HG03280 (cell line): Measurements from ENCODE around the gene NUP43.
"Not testable (repeated sequence)": the region's sequence is repeated elsewhere in the genome, so short reads cannot be mapped to it uniquely, and the experiment has no call there.

Source experiments
- ATAC-seq: cut with Tn5 transposase; IDR thresholded peaks from one replicate; pipeline ENCODE4 v1.9.1; 2021; ENCODE audit warnings: mild to moderate bottlenecking, moderate library complexity; ENCODE audit not compliant: unreplicated experiment

NUP43 gene

GRCh38 chr6:149749594-149750135, 3.3 kb upstream of the NUP43 start, which contains the start of gene PCMT1:
TSS of gene PCMT1 (plus strand) at chr6:149749741. CDS start at chr6:149749902, 161 bp downstream.
- peak; percentile 84 for ATAC-seq

GRCh38 chr6:149749082-149749593, 2.8 kb upstream of the NUP43 start:
- not testable (repeated sequence) for ATAC-seq

- not testable (repeated sequence) for ATAC-seq
These were observed 1.1 kb downstream of the NUP43 start for GRCh38 chr6:149745252-149745651.

- no peak for ATAC-seq
These were observed 11.4 kb downstream of the NUP43 start for GRCh38 chr6:149734915-149735314.

- ATAC-seq, result no peak
These were observed 13.1 kb downstream of the NUP43 start for GRCh38 chr6:149733089-149733720.

GRCh38 chr6:149729824-149730223, 16.5 kb downstream of the NUP43 start:
- no peak for ATAC-seq

GRCh38 chr6:149728499-149729234, 17.7 kb downstream of the NUP43 start:
- no peak for ATAC-seq

- ATAC-seq, result no peak
These were observed 18.4 kb downstream of the NUP43 start for GRCh38 chr6:149727793-149728498.

GRCh38 chr6:149725785-149726184, 20.5 kb downstream of the NUP43 start:
- ATAC-seq, result no peak

GRCh38 chr6:149723771-149724417, 22.4 kb downstream of the NUP43 start:
- ATAC-seq, result peak; percentile 65

GRCh38 chr6:149723262-149723661, 23.1 kb downstream of the NUP43 start:
- no peak for ATAC-seq

- no peak for ATAC-seq
These were observed 26.8 kb downstream of the NUP43 start for GRCh38 chr6:149719531-149719930.

- peak; percentile 91 for ATAC-seq
These were observed 28.5 kb downstream of the NUP43 start, which contains the start of gene LATS1 for GRCh38 chr6:149717588-149718458. TSS of gene LATS1 (minus strand) at chr6:149718101. CDS start at chr6:149702126, 15,975 bp downstream.

GRCh38 chr6:149717255-149717587, 29.1 kb downstream of the NUP43 start:
- ATAC-seq, result no peak

GRCh38 chr6:149716181-149716963, 30.0 kb downstream of the NUP43 start:
- no peak for ATAC-seq

- ATAC-seq, result no peak
These were observed 31.9 kb downstream of the NUP43 start for GRCh38 chr6:149714442-149714841.

GRCh38 chr6:149711711-149712110, 34.6 kb downstream of the NUP43 start:
- no peak for ATAC-seq

- no peak for ATAC-seq
These were observed 44.6 kb downstream of the NUP43 start for GRCh38 chr6:149701714-149702113.

- ATAC-seq, result no peak
These were observed 47.2 kb downstream of the NUP43 start for GRCh38 chr6:149699150-149699549.
